NCI-H345 treated with DMSO at 0.1 percent for 48 hours (cell line): ENCODE measurements around the gene FOSL2.
A peak's percentile ranks its signal among the peaks of the same experiment; 100 is the strongest.

ENCODE experiments used
- DNase-seq: peaks from one replicate; lab custom pipeline; 2025; ENCODE audit not compliant: unreplicated experiment; lab: John Stamatoyannopoulos, UW

FOSL2 gene

GRCh38 chr2:28394331-28394877 is 1.7 kb downstream of the FOSL2 start:
- DNase-seq: peak; percentile 39

- no peak for DNase-seq
Measured at GRCh38 chr2:28394997-28395333, 2.3 kb downstream of the FOSL2 start.

- DNase-seq: no peak
Measured at GRCh38 chr2:28395334-28396061, 2.8 kb downstream of the FOSL2 start.

GRCh38 chr2:28397043-28397381 is 4.4 kb downstream of the FOSL2 start:
- no peak for DNase-seq

- no peak for DNase-seq
Measured at GRCh38 chr2:28398101-28398834, 5.6 kb downstream of the FOSL2 start.

GRCh38 chr2:28399289-28399688 is 6.6 kb downstream of the FOSL2 start:
- DNase-seq: no peak

GRCh38 chr2:28399956-28400355 is 7.3 kb downstream of the FOSL2 start:
- DNase-seq: no peak

- peak; percentile 14 for DNase-seq
Measured at GRCh38 chr2:28400419-28400818, 7.8 kb downstream of the FOSL2 start.

GRCh38 chr2:28400921-28401320 is 8.3 kb downstream of the FOSL2 start:
- no peak for DNase-seq

- no peak for DNase-seq
Measured at GRCh38 chr2:28401411-28401810, 8.8 kb downstream of the FOSL2 start.

- no peak for DNase-seq
Measured at GRCh38 chr2:28401948-28402550, 9.4 kb downstream of the FOSL2 start.

GRCh38 chr2:28403370-28403956 is 10.8 kb downstream of the FOSL2 start:
- DNase-seq: peak; percentile 49

GRCh38 chr2:28404086-28404485 is 11.4 kb downstream of the FOSL2 start:
- no peak for DNase-seq

GRCh38 chr2:28405537-28405936 is 12.9 kb downstream of the FOSL2 start:
- DNase-seq: no peak

- no peak for DNase-seq
Measured at GRCh38 chr2:28406276-28407096, 13.8 kb downstream of the FOSL2 start.

- DNase-seq: no peak
Measured at GRCh38 chr2:28407131-28407975, 14.7 kb downstream of the FOSL2 start.

GRCh38 chr2:28407976-28408690 is 15.5 kb downstream of the FOSL2 start:
- no peak for DNase-seq

- DNase-seq: no peak
Measured at GRCh38 chr2:28408764-28409599, 16.3 kb downstream of the FOSL2 start.
